ENCODE data around the gene SH2D1B. TPM values are rescaled to one million over a fixed set of nuclear protein-coding genes. Genes with fewer than 3 reads are reported as not detected.

The SH2D1B gene
- total and polyA plus RNA-seq, 2 donors (not counting 3 experiments of a cell fraction or from before 2014, with no cell fraction given) = not detected

GRCh38 chr1:162384116-162384515, 27.8 kb downstream of the SH2D1B start:
- peaks cover 0 to 3% of the 10 kb centered on the region in 2 experiments for H3K36me3 ChIP-seq (ENCODE audit: control insufficient read depth in 2 of 2, extremely low read depth in 1 of 2, insufficient read depth in 2 of 2, low read length in 2 of 2)
- no peak for DNase-seq (ENCODE audit: low read depth, low spot score)
- no peaks in the 10 kb centered on the region for H3K9me1 ChIP-seq (replicated peaks; ENCODE audit: control insufficient read depth, extremely low read depth, insufficient read depth, low read length)
- ChIA-PET CTCF (interaction anchor here (1.3 to 1.5 kb wide), 2 partner anchors 12 to 26 kb away, joined by 3 read pairs; no protein-coding TSS in a partner anchor), POLR2A (no interaction called here)
- no peaks in the 10 kb centered on the region for H4K20me1 ChIP-seq (replicated peaks; ENCODE audit: control insufficient read depth, extremely low read depth, insufficient read depth, low read length)
- H3K9ac ChIP-seq (replicated peaks; ENCODE audit: extremely low read depth, insufficient read depth, low read length) = no peak overlapping the region
- H3K27me3 ChIP-seq (ENCODE audit: control insufficient read depth in 2 of 2, insufficient read depth in 2 of 2, low read length in 2 of 2) = no peaks in the 10 kb centered on the region
- dilution Hi-C loops (cut with MboI; ENCODE audit: extremely low pct_ligation_motif_present, low sequenced_read_pairs) = no loop called here
- no peak for FAIRE-seq
- H3K4me3 ChIP-seq (replicated peaks in 1 of 3; ENCODE audit: insufficient read depth in 1 of 3, low read depth in 1 of 3, low read length in 3 of 3) = no peak overlapping the region
- H2AFZ ChIP-seq (ENCODE audit: low read depth, low read length) = no peak overlapping the region
- H3K4me2 ChIP-seq (ENCODE audit: insufficient read depth, low read length) = no peak overlapping the region
- H3K4me1 ChIP-seq (ENCODE audit: control insufficient read depth, extremely low read depth, insufficient read depth, low read length) = no peaks in the 10 kb centered on the region
- H3K9me3 ChIP-seq (replicated peaks; ENCODE audit: control insufficient read depth, insufficient read depth, low read length) = no peaks in the 10 kb centered on the region
- TF ChIP-seq EZH2 (IDR thresholded peaks at IDR 0.05; ENCODE audit: borderline replicate concordance, low read depth, low read length, severe bottlenecking) (no peak), FOS (IDR thresholded peaks at IDR 0.05; ENCODE audit: borderline replicate concordance, insufficient read depth, low read length) (no peak), POLR2A (IDR thresholded peaks at IDR 0.05; ENCODE audit: low read depth, low read length) (no peak), POLR2AphosphoS5 (IDR thresholded peaks at IDR 0.05; ENCODE audit: insufficient read depth, low read depth, low read length) (no peak), CTCF (IDR thresholded peaks at IDR 0.05; ENCODE audit: extremely low read depth in 1 of 2, insufficient read depth in 1 of 2, low read depth in 1 of 2, low read length in 2 of 2) (no peak), GATA2 (IDR thresholded peaks at IDR 0.05; ENCODE audit: insufficient read depth, insufficient read length, low read depth, low read length) (no peak), MYC (IDR thresholded peaks at IDR 0.05; ENCODE audit: low read depth, low read length) (no peak), JUN (IDR thresholded peaks at IDR 0.05; ENCODE audit: borderline replicate concordance, insufficient read depth, insufficient read length, low read depth) (no peak), MAX (IDR thresholded peaks at IDR 0.05; ENCODE audit: insufficient read depth, insufficient read length) (no peak)
- H3K27ac ChIP-seq (ENCODE audit: insufficient read depth, low read depth, low read length) = no peak overlapping the region
- BruUV-seq (replicated peaks) = no TSS peak
- intact Hi-C loops (cut with micrococcal nuclease) = no loop called here
- no peaks in the 10 kb centered on the region for H3K79me2 ChIP-seq (ENCODE audit: control insufficient read depth, insufficient read depth, low read length)
